ENCODE results near the gene GPR17.

The GPR17 gene

GRCh38 chr2:127657232-127657595, 11.3 kb downstream of the GPR17 start:
- DNase-seq: no peak

GRCh38 chr2:127658146-127658545, 12.2 kb downstream of the GPR17 start:
- DNase-seq: no peak

- DNase-seq: no peak
Observed at GRCh38 chr2:127658641-127659407, 12.9 kb downstream of the GPR17 start.

- DNase-seq: no peak
Observed at GRCh38 chr2:127659408-127660290, 13.7 kb downstream of the GPR17 start.

GRCh38 chr2:127660291-127660578, 14.3 kb downstream of the GPR17 start:
- no peak for DNase-seq

- DNase-seq: no peak
Observed at GRCh38 chr2:127661072-127661649, 15.2 kb downstream of the GPR17 start.

- DNase-seq: no peak
Observed at GRCh38 chr2:127661949-127662510, 16.1 kb downstream of the GPR17 start.

- no peak for DNase-seq
Observed at GRCh38 chr2:127662937-127663565, 17.1 kb downstream of the GPR17 start.

- DNase-seq: no peak
Observed at GRCh38 chr2:127663566-127664064, 17.7 kb downstream of the GPR17 start.

- no peak for DNase-seq
Observed at GRCh38 chr2:127664065-127664894, 18.3 kb downstream of the GPR17 start.

GRCh38 chr2:127664895-127665225, 18.9 kb downstream of the GPR17 start:
- DNase-seq: no peak

GRCh38 chr2:127665267-127665893, 19.4 kb downstream of the GPR17 start:
- DNase-seq: no peak

GRCh38 chr2:127669056-127669455, 23.1 kb downstream of the GPR17 start:
- DNase-seq: no peak

GRCh38 chr2:127670055-127670956, 24.4 kb downstream of the GPR17 start:
- no peak for DNase-seq

GRCh38 chr2:127670957-127671290, 25.0 kb downstream of the GPR17 start:
- no peak for DNase-seq

GRCh38 chr2:127671557-127672302, 25.8 kb downstream of the GPR17 start:
- DNase-seq: no peak

GRCh38 chr2:127672341-127673224, 26.6 kb downstream of the GPR17 start:
- DNase-seq: no peak

GRCh38 chr2:127673291-127674069, 27.5 kb downstream of the GPR17 start:
- DNase-seq: no peak

Data from central memory CD4-positive, alpha-beta T cell (primary cell).